GM11168 (cell line): ENCODE measurements around the gene P2RX6.
"Not testable (repeated sequence)": the region's sequence is repeated elsewhere in the genome, so short reads cannot be mapped to it uniquely, and the experiment has no call there.

Experiments used
- in situ Hi-C: fragments of 300-500 bp; cut with MboI; formaldehyde crosslinking; loops from one replicate; pipeline ENCODE4 v1.12.0; 2022; ENCODE audit warnings: low sequenced_read_pairs; ENCODE audit not compliant: unreplicated experiment

P2RX6 gene

DNA sequence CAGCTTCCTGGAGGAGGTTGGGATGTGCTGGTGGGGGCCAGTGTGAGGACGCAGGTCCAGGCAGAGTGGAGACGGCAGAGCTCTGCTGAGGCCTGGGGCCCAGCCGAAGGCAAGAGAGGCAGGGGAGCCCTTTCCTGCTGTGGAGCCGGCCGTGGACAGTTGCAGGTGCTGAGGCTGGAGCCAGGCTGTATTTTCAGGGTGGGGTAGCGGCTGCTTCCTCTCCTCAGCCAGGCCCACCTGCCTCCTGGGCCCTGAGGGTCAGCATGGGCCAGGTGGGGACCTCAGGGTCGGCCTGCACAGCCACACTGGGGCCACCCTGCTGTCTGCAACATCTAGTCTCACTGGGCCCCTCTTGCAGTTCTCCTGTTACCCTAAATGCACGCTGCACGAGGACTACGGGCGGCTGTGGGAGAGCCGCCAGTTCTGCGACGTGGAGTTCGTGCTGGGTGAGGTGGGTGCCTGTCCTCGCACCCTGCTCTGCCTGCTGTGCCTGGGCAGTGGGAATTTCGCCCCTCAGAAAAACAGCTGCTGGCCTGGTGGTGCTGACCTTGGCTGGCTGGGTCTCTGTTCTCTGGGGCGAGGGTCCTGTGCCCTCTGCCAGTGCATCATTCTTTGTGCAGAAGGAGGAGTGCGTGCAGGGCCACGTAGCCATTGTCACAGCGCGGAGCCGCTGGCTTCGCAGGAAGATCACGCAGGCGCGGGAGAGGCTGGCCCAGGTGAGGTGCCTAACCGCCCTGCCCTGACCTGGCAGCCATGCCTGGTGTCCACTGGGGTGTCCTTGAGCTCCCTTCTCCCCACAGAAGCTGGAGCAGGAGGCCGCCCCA, 21.4 kb upstream of the P2RX6 start:
- in situ Hi-C loops, result no loop called here

DNA sequence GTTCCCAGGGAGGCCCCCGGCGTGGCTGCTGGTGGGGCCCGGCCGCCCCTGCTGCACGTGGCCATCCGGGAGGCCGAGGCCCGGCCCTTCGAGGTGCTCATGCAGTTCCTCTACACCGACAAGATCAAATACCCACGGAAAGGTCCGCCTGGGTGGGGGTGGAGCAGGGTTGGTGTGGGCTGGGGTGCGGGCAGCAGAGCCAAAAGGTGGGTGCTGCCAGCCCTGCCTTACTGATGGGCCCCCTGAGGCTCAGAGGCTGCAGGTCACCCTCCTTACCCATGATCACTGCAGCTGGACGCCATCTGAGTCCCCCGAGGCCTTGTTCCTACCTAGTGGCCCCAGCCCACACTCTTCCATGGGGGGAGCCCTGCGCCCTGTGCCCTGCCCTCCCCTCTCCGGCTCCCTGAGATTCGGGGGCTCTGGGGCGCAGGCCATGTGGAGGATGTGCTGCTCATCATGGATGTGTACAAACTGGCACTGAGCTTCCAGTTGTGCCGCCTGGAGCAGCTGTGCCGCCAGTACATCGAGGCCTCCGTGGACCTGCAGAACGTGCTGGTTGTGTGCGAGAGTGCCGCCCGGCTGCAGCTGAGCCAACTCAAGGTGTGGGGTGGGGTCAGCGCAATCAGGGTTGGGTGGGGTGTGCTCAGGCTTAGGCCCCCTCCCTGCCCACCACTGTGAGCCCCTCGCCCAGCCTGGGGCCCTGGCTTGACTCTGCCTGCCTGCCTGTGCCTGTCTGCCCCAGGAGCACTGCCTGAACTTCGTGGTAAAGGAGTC, 20.6 kb upstream of the P2RX6 start:
- in situ Hi-C loops, result no loop called here

DNA sequence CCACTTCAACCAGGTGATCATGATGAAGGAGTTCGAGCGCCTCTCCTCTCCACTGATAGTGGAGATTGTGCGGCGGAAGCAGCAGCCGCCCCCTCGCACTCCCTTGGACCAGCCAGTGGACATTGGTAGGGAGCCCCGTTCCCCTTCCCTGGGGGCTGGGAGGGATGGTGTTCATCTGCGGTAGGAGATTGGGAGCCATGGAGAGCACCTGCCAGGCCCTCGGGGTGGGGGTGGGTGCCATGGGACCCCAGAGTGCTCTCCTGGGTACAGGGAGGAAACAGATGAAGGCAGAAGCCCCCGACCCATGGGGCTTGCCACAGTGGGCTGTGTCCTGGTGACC, 20.1 kb upstream of the P2RX6 start:
- in situ Hi-C loops, result no loop called here

DNA sequence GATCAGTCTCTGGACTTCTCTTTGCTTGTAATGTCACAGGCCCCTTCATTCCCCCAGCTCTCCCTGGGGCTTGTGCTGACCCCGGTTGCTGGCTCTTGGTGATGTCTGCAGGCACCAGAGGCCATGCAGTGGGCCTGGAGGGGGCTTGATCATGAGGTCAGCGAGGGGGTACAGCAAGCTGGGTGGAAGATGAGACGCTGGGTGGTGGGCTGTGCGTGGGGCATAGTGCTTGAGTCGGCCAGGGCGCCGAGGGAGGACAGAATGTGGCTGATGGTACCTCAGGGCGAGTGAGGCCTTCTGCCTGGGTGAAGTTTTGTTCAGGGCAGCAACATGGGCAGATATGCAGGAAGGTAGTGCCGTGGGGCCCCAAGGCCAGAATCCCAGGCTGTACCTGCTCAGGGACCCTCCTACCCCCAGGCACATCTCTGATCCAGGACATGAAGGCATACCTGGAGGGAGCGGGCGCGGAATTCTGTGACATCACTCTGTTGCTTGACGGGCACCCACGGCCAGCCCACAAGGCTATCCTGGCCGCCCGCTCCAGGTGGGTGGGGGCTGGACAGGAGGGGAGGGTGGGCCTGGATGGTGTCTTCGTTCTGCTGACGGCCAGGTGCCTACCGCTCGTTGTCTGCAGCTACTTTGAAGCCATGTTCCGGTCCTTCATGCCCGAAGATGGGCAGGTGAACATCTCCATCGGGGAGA, 19.5 kb upstream of the P2RX6 start:
- in situ Hi-C loops, result no loop called here

DNA sequence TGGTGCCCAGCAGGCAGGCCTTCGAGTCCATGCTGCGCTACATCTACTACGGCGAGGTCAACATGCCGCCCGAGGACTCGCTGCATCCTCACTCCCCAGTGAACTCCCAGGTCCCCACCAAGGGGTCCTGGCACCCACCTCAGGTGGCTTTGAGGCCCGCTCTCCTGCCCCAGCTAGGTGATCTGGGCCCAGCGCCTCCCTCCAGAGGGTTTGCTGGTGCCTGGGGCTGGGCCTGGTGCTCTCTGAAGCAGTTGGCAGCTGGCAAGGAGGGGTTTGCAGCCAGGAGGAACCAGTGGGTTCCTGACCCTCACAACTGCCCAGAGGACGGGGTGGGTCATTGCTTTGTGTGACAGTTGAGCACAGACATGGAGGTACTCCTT, 18.9 kb upstream of the P2RX6 start:
- in situ Hi-C loops, result no loop called here

DNA sequence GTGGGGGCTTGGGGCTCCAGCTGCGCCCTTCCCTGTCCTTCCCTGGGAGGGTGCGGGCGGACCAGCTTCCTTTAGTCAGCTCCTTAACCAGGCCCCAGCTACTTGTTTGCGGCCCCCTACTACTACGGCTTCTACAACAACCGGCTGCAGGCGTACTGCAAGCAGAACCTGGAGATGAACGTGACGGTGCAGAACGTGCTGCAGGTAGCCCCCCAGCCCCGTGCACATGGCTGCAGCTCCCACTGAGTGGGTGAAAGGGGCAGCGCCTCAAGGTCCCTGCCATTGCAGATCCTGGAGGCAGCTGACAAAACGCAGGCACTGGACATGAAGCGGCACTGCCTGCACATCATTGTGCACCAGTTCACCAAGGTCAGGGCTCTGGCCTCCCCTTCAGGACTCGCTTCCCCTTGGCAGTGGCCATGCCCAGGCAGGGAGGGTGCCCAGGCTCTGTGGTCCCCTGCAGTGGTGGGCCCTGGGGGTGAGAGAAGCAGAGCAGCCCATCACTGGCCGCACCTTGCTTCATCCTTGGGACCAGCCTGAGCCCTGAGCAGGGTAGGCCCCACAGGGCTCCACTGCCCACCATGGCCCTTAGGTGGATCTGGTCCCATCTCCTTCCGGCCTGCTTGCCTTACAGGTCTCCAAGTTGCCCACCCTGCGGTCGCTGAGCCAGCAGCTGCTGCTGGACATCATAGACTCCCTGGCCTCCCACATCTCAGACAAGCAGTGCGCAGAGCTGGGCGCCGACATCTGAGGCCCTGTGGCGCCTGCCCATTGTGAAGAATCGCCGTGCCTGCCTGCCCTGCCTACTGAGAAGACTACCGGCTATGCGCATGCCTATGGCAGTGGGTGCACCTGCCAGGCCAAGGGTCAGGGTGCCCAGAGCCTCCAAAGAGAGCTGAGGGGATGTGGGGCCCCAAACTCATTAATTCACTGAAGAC, 18.1 kb upstream of the P2RX6 start:
- in situ Hi-C loops, result no loop called here

DNA sequence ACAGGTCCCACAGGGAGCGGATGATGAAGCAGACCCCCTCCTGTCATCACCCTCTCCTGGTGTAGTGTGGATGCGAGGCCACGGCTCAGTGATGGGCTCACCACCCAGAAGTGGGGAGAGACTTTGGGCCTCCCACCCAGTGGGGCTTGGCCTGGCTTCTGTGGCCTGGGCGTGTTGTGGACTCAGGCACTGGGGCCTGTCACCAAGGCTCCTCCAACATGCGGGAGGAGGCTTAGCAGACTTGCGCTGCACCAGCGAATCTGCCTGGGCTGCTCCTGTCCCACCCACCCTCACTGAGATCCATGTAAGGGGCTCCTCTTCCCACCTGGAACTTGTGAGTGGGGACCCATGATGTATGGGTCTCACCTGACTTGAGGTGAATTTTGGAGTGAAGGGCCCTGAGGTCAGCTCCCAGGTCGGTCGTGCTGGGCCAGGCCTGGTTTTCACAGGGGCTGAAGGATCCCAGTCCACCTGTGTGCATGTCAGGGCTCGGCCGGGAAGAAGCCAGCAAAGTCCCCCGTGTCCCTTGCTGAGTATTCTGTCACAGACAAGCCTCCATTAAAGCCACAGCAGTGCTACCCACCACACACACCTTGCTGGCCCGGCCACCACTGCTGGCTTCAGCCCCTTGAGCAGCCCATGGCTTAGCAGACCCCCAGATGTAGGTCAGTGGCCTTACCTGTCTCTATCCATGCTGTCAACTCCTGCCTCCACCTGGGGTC, 17.3 kb upstream of the P2RX6 start:
- in situ Hi-C loops, result no loop called here

DNA sequence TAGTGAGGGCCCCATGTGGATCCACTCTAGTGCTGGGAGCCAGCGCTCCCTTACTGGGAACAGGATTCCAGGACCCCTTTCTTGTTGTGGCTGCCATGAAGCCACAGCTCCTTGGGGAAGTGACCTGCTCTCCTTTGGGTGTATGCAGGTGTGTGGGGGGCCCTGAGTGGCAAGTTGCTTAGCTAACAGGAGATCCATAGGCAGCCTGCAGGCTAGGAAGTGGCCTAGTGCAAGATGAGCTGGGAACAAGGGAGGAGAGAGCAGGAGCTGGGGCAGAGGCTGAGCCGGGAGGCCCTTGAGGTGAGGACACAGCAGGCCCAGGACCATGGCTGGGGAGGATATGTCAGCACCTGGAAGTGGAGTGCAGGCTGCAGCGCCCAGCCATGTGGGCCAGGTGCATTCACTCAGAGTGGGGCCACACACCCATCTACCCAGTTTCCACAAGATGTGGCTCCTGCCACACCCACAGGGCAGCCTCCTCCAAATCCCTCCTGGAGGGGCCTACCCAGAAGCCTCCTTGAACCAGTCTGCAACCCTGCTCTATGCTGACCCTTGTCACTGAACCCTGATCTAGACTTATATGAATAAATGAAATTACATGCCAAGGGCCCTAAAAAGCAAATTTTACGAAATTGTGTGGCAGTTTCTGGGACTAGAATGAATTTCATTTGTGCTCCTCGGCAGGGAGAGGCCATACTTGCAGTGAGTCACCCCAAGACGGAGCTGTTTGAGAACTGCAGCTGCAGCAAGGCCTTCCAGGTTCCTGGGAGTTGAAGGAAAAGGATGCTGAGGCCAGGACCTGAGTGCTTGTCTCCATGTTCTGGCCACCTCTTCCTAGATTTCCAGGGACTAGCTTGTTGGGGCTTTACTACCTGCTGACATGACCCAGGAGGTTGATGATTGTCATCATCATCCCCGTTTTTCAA, 16.3 kb upstream of the P2RX6 start:
- in situ Hi-C loops, result no loop called here

DNA sequence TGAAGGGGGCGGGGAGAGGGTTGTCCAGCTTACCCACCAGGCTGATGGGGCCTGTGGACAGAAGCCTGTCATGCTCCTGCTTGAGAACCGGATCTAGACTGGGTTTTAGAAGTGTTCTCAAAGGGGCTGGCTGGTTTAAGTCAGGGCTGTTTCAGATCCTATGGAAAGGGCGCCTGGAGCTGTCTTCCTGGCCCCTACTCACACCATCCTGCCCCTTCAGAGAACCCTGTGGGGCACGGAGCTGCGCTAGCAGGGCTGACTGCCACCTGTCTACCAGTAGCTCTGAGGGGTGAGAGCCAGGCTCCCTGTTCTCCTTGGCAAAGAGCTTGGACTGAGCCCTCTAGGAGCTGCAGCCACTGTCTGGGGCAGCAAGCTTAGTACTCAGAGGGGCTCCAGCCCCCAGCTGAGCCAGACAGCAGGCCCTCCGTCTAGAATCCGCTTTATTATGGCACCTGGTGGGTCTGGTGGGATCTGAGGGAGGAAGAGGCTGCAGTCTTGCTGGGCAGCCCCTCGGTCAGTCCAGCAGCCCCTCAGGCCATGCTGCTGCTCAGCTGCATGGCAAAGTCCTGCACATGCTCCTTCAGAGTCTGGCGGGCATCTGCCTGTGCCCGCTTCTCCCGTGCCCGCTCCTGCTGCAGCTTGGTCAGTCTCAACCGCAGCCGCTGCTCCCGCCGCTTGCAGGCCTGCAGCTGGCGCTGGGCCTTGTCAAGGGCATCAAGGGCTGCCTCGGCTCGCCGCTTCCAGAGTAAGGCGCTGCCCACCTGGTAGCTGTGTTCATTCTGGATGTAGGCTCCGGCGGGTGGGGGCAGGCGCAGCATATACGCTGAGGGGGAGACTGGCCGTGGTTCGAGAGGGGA, 15.4 kb upstream of the P2RX6 start:
- in situ Hi-C loops, result no loop called here

DNA sequence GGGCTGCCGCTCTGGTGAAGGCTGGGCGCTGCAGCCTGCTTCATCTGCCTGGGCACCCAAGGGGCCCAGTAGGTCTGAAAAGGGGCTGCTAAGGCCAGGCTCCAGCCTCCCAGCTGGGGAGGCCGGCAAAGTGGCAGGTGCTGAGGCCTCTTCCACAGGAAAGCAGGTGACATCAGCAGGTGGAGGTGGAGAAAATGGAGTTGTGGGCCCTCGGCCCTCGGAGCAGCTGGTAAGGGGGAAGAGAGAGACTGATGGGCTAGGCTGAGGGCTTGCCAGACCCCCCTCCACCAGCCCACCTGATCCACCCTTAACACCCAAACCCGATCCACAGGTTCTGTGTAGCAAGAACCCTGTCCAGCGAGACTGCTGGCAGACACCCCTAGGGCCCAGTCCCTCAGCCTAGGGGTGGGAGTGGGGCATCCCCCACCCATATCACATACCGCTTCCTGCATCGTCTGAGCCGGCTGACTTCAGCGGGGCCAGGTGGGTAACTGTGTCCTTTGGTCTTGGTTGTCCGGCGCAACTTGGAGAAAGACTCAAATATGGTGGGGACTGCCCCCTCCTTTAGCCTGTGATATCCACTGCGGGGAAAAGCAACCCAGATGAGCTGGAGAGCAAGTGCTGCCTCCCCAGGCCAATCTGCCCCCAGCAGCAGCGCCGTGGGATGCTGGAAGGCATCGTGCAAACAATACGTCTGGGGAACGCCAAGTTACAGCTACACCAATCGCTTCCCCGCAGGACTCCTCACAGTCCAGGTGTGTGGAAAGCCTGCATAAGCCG, 14.6 kb upstream of the P2RX6 start:
- in situ Hi-C loops, result no loop called here

DNA sequence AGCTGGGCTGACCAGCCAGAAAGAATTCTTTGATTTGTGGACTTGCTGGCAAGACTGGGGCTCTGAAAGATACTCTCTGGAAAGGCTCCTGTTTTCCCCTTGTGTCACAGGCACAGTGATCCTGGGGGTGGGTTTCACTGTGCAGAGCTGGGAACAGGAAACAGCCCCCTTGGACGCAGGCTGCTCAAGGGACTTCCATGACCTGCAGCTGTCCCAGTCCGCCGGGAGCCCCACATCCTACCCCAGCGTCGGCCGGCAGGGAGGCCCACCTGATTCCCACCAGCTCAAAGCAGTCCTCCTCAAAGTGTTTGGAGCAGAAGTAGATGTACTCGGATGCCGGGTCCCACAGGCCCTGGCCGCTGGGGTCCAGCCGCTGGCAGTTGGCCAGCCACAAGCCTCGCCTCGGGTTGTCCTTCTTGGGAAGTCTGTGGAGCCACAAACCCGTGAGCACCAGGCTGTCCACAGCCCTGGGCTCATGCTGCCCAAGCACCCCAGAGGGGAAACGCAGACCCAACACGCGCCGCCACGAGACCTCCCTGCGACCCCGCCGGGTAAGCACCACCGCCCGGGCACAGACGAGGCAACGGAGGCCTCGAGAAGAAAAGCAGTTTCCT, 13.9 kb upstream of the P2RX6 start:
- in situ Hi-C loops, result no loop called here

DNA sequence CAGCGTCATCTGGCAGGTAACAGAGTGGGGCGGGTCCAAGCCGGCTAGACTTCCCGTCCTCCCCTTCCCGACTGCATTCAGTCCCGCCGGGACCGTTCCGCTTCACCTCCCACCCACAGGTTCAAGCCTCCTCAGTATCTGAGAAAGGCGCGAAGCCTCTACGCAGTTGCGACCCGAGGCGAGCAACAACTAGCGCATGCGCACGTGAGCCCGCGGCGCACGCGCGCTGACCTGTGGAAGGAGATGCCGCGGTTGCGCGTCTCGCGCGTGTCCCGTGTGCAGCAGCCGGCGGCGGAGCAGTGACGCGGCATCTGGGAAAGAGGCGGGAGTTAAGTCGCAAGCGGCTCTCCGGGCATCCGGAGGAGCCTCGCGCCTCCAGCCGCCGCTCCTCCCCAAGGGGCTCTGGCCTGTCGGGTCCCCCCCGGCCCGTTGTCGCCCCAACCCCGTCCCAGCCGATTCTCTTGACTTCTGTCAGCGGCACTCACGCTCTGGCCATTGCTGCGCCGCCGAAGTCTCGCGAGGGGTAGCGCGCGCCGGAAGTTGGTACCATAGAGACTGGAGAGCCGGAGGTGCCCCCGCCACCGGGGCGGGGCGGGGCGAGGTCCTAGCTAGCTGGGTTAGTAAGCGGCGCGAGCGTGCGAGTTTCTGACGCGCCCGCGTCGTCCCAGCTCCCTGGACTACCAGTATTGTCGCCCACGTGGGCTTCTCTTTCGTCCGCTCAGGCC, 13.2 kb upstream of the P2RX6 start, which contains the start of gene THAP7:
TSS of gene THAP7 (minus strand) at position 518 of the 725 bp plus-strand sequence. CDS start at position 311, 207 bp downstream.
- in situ Hi-C loops, result no loop called here

DNA sequence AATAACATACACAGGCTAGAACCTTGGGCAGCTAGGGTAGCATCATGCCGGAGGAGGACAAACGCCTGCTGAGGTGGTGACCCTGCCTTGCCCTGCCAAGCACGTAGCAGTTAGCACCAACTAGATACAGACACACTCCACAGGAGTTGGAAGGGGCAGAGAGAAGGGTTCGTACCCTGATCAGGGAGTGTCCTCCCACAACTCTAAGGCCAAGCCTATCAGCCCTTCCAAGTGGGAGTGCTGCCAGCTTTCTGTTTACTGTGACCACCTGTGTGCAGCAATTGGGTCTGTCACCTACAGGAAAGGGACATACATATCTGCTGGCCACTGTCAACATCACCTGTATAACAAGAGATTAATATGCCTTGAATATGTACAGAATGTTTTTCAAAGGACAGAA, 11.2 kb upstream of the P2RX6 start:
- in situ Hi-C loops, result no loop called here

DNA sequence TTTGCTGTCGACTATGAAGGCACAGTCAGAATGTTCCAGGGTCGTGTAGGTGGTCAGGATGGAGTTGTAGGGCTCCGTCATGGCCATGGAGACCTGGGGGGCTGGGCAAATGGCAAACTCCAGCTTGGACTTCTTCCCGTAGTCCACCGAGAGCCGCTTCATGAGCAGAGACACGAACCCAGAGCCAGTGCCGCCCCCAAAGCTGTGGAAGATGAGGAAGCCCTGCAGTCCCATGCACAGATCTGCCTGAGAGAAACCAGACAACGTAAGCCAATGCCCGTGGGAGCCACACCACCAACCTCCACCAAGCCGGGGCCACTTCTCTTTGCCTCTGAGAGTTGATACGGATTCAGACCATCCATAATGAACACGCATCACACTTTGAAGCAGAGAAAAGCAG, 5.8 kb upstream of the P2RX6 start:
- in situ Hi-C loops, result not testable (repeated sequence)

DNA sequence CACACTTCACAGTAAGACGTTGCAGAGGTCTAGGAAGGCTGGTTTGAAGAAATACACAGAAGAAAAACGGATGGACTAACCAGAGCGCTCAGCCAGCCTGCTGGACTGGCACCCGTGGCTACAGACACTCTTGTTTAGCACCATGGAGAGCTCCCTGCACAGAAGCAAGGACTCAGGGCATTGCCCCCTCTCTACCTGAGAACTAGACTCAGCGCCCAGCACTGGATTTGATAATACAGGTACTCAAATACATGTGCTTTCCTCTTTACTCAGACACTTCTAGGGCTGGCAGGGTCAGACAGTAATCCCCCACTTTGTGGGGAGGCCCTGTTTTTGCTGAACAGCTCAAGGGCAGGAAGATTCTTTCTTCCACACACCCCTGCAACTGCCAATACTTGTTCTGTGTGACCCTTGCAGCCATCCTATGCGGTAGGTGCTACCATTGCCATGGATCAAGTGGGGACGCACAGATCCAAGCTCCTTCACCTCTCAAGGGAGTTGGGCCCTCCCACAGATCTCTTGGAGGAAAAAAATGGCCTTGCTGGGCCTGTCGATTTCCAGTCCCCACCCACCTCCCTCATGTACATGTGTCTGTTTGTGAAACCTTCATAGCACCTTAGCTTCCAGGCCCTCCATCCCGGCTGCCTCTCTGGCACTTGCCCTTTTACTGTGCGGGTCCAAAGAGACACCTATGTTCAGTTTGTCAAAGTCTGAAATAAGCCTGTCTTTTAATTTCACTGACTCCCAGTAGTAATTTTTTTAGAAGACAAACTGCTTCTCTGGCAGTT, 5.1 kb upstream of the P2RX6 start:
- in situ Hi-C loops, result no loop called here
